Stomach (tissue), 9 donors: ENCODE measurements around the gene CAAP1. TPM values are rescaled to one million over a fixed set of nuclear protein-coding genes. Genes with fewer than 3 reads are reported as not detected.
"Not testable (repeated sequence)": the region's sequence is repeated elsewhere in the genome, so short reads cannot be mapped to it uniquely, and the experiment has no call there.

ENCODE experiments used
- DNase-seq, 2 donors: peaks; one replicate each; pipeline versions ENCODE4 v3.0.0 to v3.0.0-alpha.2; 2013 to 2019
- H3K27ac ChIP-seq, 5 donors: fragments of 200-600 bp in 4 of 5; sonication (generic) in 4 of 5; one replicate each; pipeline ENCODE4 v1.5.1; 2013 to 2019; ENCODE audit warnings: mild to moderate bottlenecking in 1 of 5, moderate library complexity in 1 of 5
- H3K27me3 ChIP-seq, 3 donors: fragments of 200-600 bp; sonication (generic); one replicate each; pipeline ENCODE4 v1.5.1; 2017 to 2019; ENCODE audit warnings: mixed run types in 1 of 3
- H3K36me3 ChIP-seq, 4 donors: fragments of 200-600 bp; sonication (generic); 1 replicate in 3 of 4; 2 replicates in 1 of 4; pipeline ENCODE4 v1.5.1; 2016 to 2019
- H3K4me1 ChIP-seq, 4 donors: fragments of 200-600 bp; sonication (generic); one replicate each; pipeline ENCODE4 v1.5.1; 2016 to 2019
- H3K4me3 ChIP-seq, 4 donors: fragments of 200-600 bp; sonication (generic) in 3 of 4; one replicate each; pipeline ENCODE4 v1.5.1; 2016 to 2019; ENCODE audit warnings: mild to moderate bottlenecking in 1 of 4
- H3K9me3 ChIP-seq, 4 donors: fragments of 200-600 bp; sonication (generic); one replicate each; pipeline ENCODE4 v1.5.1; 2016 to 2019
- EP300 ChIP-seq: sonication (generic); formaldehyde crosslinking; IDR thresholded peaks from one replicate; pipeline ENCODE4 v1.6.1; 2017; ENCODE audit warnings: antibody characterized with exemption
- POLR2A ChIP-seq, 4 donors: fragments of 450-650 bp; IDR thresholded peaks; one replicate each; pipeline ENCODE4 v1.6.1; 2016; ENCODE audit warnings: antibody characterized with exemption in 4 of 4, control low read depth in 2 of 4, mild to moderate bottlenecking in 1 of 4, moderate library complexity in 1 of 4
- POLR2AphosphoS5 ChIP-seq, 3 donors: sonication (generic); formaldehyde crosslinking; IDR thresholded peaks; one replicate each; pipeline ENCODE4 v1.6.1; 2016; ENCODE audit warnings: antibody characterized with exemption in 3 of 3
- WGBS, 5 donors: extraction: QIAGEN DNeasy Blood & Tissue Kit in 3 of 5; methylation state at CpG; one replicate each; pipeline versions ENCODE4 v1.1.5 to v1.1.7; 2013 to 2018; 5-methylcytosine and 5-hydroxymethylcytosine counted together
- intact Hi-C: fragments of 100-400 bp; cut with DNase I; formaldehyde crosslinking; loops from one replicate; pipeline ENCODE4 v1.15.1; 2023; ENCODE audit warnings: low total_unique reads
- polyA plus RNA-seq, 3 donors: library from polyadenylated mRNA; stranded (reverse); fragments of 200-250 nt; gene quantifications; one replicate each; pipeline ENCODE4 v1.2.3, GENCODE V29; 2013
- total RNA-seq, 5 donors: library from RNA; depleted of rRNA; stranded (reverse); fragments of >200 nt; gene quantifications; one replicate each; pipeline versions ENCODE4 v1.1.0 to v1.2.3, GENCODE V29; 2014 to 2016
- TF ChIP-seq, protein P1 (sequence below), 7 experiments: fragments of 450-650 bp in 4 of 7; fragments of 200-600 bp in 3 of 7; sonication (generic) in 3 of 7; IDR thresholded peaks; one replicate each; pipeline ENCODE4 v1.5.1; 2016 to 2019; ENCODE audit warnings: antibody characterized with exemption in 7 of 7, control low read depth in 2 of 7, mild to moderate bottlenecking in 1 of 7
- donor health status: healthy with polysubstance abuse.
- donor health status: Bipolar disorder and iron deficiency.
- donor health status: healthy.

Gene CAAP1
- total and polyA plus RNA-seq, 8 donors: 8.7 to 58.9 (median 20.6) TPM

DNA sequence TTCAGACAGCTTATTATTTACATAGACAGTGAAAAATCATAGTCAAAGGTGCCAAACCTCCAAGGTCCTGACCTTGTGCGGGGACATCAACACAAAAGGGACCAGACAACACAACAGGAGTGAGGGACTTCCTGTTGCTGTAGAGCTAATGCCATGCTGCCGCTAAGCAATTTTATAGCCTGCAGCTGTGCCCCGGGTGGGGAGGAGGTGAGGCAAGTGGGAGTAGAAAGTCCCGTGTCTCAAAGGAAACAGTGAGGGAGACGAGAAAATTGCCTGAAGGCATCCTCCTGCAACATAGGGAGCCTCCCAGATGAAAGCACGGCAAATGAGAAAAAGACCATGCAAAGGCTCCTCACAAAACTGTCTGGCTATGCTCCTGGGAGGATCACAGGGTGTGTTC lies 58.8 kb downstream of the CAAP1 start:
- WGBS, 5 donors: 54 to 80% (median 71%) methylated on average over 6 of the region's 6 CpGs
- TF ChIP-seq POLR2AphosphoS5 (IDR thresholded peaks at IDR 0.05) (no peak), POLR2A (IDR thresholded peaks at IDR 0.05) (no peak), EP300 (no peak)
- TF ChIP-seq, protein P1, sequence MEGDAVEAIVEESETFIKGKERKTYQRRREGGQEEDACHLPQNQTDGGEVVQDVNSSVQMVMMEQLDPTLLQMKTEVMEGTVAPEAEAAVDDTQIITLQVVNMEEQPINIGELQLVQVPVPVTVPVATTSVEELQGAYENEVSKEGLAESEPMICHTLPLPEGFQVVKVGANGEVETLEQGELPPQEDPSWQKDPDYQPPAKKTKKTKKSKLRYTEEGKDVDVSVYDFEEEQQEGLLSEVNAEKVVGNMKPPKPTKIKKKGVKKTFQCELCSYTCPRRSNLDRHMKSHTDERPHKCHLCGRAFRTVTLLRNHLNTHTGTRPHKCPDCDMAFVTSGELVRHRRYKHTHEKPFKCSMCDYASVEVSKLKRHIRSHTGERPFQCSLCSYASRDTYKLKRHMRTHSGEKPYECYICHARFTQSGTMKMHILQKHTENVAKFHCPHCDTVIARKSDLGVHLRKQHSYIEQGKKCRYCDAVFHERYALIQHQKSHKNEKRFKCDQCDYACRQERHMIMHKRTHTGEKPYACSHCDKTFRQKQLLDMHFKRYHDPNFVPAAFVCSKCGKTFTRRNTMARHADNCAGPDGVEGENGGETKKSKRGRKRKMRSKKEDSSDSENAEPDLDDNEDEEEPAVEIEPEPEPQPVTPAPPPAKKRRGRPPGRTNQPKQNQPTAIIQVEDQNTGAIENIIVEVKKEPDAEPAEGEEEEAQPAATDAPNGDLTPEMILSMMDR (IDR thresholded peaks at IDR 0.05): no peak
- peaks cover 0 to 4% (median 0%) of the 10 kb centered on the region in 4 donors for H3K9me3 ChIP-seq
- no peaks in the 10 kb centered on the region for H3K27me3 ChIP-seq
- no peak for DNase-seq
- intact Hi-C loops: no loop called here
- H3K27ac ChIP-seq: no peak overlapping the region
- H3K4me1 ChIP-seq: no peaks in the 10 kb centered on the region
- peaks cover 0 to 7% (median 2%) of the 10 kb centered on the region in 4 donors for H3K36me3 ChIP-seq
- no peak overlapping the region for H3K4me3 ChIP-seq

DNA sequence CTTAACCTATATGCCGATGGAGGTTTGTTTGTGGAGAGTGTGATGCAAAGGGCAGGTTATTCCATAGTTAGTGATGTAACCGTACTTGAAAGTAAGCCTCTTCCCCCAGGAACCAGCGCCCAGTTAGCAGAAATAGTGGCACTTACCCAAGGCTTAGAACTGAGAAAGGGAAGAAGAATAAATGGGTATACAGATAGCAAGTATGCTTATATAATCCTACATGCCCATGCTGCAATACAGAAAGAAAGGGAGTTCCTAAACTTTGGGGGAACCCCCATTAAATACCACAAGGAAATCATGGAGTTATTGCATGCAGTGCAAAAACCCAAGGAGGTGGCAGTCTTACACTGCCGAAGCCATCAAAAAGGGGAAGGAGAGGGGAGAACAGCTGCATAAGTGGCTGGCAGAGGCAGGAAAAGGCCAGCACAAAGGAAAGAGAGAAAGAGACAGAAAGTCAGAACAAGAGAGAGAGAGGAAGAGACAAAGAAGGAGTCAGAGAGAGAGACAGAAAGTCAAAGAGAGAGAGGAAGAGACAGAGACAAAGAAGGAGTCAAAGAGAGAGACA lies 64.1 kb downstream of the CAAP1 start:
- H3K4me1 ChIP-seq, H3K36me3 ChIP-seq, H3K4me3 ChIP-seq, H3K27ac ChIP-seq, H3K9me3 ChIP-seq, DNase-seq, intact Hi-C loops, H3K27me3 ChIP-seq: not testable (repeated sequence)
- 81 to 90% (median 89%) methylated on average over 4 of the region's 4 CpGs for WGBS, 5 donors

DNA sequence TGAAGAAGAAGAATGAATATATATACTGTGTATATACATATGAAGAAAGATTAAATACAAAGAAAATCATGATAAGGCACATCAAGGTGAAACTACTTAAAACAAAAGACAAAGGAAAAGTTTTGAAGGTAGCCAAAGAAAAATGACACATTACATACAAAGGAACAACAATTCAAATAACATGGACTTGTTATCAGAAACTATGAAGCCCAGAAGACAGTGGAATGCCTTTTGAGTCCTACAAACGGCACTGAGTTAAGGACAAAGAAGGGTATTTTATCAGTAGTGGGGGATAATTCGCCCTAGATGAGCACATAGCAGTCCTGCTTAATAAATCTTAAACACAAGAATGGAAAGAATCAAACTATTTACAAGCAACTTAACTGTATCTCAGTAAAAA lies 77.8 kb downstream of the CAAP1 start:
- intact Hi-C loops: no loop called here
- TF ChIP-seq, protein P1 (IDR thresholded peaks at IDR 0.05): no peak
- TF ChIP-seq POLR2AphosphoS5 (IDR thresholded peaks at IDR 0.05): no peak
- no peak for TF ChIP-seq POLR2A (IDR thresholded peaks at IDR 0.05)
- no peak for TF ChIP-seq EP300
- 59 to 71% (median 64%) methylated on average over 2 of the region's 2 CpGs for WGBS, 5 donors
- no peak for DNase-seq
- H3K27ac ChIP-seq: no peak overlapping the region
- H3K4me1 ChIP-seq: no peaks in the 10 kb centered on the region
- H3K27me3 ChIP-seq: no peaks in the 10 kb centered on the region
- H3K4me3 ChIP-seq: no peak overlapping the region
- H3K9me3 ChIP-seq: no peaks in the 10 kb centered on the region
- H3K36me3 ChIP-seq: no peaks in the 10 kb centered on the region

DNA sequence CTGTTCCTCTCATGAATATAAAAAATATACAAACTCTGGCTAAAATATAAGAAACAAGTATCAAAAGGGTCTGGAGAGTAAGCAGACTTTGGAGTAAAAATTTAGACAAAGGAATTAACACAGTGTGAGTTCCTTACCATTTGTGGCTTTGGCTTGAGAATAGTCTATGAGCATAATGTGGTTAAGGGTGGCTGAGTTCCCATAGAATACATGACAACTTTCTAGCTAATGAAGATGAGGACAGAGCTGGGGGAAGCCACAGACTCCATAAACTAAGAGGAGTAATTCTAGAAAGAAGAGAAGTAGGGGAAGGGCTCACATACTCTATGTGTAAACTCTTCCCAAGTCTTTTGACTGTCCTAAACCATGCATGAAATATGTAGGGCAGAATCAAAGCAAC lies 79.4 kb downstream of the CAAP1 start:
- TF ChIP-seq, protein P1 (IDR thresholded peaks at IDR 0.05): no peak
- no peak for TF ChIP-seq POLR2AphosphoS5 (IDR thresholded peaks at IDR 0.05)
- no peak for TF ChIP-seq EP300
- TF ChIP-seq POLR2A (IDR thresholded peaks at IDR 0.05): no peak
- Histone ChIP-seq H3K27ac (no peak overlapping the region), H3K4me3 (no peak overlapping the region), H3K36me3 (no peaks in the 10 kb centered on the region), H3K9me3 (no peaks in the 10 kb centered on the region), H3K4me1 (no peaks in the 10 kb centered on the region), H3K27me3 (no peaks in the 10 kb centered on the region)
- intact Hi-C loops: no loop called here
- DNase-seq: no peak

DNA sequence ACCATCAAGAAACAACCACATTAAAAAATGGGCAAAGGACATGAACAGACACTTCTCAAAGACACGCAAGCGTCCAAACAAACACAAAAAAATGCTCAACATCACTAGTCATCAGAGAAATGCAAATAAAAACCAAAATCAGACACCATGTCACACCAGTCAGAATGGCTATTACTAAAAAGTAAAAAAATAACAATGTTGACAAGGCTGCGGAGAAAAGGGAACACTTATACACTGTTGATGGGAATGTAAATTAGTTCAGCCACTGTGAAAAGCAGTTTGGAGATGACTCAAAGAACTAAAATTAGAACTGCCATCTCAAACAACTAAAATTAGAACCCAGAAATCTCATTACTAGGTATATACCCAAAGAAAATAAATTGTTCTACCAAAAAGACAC lies 80.4 kb downstream of the CAAP1 start:
- intact Hi-C loops: no loop called here
- 88 to 95% (median 92%) methylated on average over 3 of the region's 3 CpGs for WGBS, 5 donors
- H3K27ac ChIP-seq: no peak overlapping the region
- H3K4me3 ChIP-seq: no peak overlapping the region
- no peaks in the 10 kb centered on the region for H3K9me3 ChIP-seq
- no peaks in the 10 kb centered on the region for H3K4me1 ChIP-seq
- no peaks in the 10 kb centered on the region for H3K27me3 ChIP-seq
- DNase-seq: no peak
- H3K36me3 ChIP-seq: no peaks in the 10 kb centered on the region
- TF ChIP-seq POLR2A (IDR thresholded peaks at IDR 0.05) (no peak), POLR2AphosphoS5 (IDR thresholded peaks at IDR 0.05) (no peak), EP300 (no peak)
- TF ChIP-seq, protein P1 (IDR thresholded peaks at IDR 0.05): no peak
